Measurements from ENCODE around the gene CNGA2. TPM values are rescaled to one million over a fixed set of nuclear protein-coding genes. Genes with fewer than 3 reads are reported as not detected.

CNGA2 gene
- total RNA-seq, 2 experiments from 2014 or later, result not detected

DNA sequence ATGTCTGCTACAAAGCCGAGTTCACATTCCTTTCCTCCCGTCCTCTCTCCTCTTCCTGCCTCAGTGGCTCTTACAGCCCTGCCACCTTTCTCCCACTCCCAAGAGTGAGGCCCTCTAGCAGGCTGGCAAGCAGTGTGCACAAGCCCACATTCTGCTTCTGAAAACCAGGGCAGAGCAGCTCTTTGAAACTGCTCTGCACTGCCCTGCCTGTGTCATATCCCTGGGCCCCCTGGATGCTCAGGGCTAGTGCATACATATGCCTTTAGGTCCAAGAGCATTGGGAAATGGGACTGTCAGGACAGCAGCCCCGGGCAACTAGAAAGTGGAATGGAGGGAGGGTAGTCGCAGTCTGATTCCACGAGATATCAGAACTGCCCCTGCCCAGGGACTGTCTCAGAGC is 42.4 kb downstream of the CNGA2 start:
- H3K27ac ChIP-seq (ENCODE audit: low read depth in 1 of 2, low read length in 2 of 2), result no peak overlapping the region
- Mint-ChIP-seq H3K4me1 (ENCODE audit: low read depth) (no peaks in the 10 kb centered on the region), H3K36me3 (ENCODE audit: low read depth) (no peaks in the 10 kb centered on the region), H3K4me3 (no peak overlapping the region), H3K27ac (no peak overlapping the region), H3K9me3 (no peaks in the 10 kb centered on the region), H3K27me3 (no peaks in the 10 kb centered on the region)
- H3K27me3 ChIP-seq (ENCODE audit: control insufficient read depth in 1 of 2, insufficient read depth in 2 of 2, low read length in 2 of 2), result no peaks in the 10 kb centered on the region
- no peak for DNase-seq
- no peak overlapping the region for H3K4me3 ChIP-seq (ENCODE audit: low read length)
- H3K36me3 ChIP-seq (ENCODE audit: insufficient read depth, low read length), result no peaks in the 10 kb centered on the region
- H3K4me1 ChIP-seq (ENCODE audit: insufficient read depth, low read length), result no peaks in the 10 kb centered on the region
- ChIA-PET CTCF (no interaction called here), POLR2A (no interaction called here)
- no peak for ATAC-seq (ENCODE audit: poor library complexity)
- H3K9me3 ChIP-seq (ENCODE audit: control insufficient read depth in 1 of 2, insufficient read depth in 1 of 2, low read length in 2 of 2), result no peaks in the 10 kb centered on the region
- TF ChIP-seq, protein P1, sequence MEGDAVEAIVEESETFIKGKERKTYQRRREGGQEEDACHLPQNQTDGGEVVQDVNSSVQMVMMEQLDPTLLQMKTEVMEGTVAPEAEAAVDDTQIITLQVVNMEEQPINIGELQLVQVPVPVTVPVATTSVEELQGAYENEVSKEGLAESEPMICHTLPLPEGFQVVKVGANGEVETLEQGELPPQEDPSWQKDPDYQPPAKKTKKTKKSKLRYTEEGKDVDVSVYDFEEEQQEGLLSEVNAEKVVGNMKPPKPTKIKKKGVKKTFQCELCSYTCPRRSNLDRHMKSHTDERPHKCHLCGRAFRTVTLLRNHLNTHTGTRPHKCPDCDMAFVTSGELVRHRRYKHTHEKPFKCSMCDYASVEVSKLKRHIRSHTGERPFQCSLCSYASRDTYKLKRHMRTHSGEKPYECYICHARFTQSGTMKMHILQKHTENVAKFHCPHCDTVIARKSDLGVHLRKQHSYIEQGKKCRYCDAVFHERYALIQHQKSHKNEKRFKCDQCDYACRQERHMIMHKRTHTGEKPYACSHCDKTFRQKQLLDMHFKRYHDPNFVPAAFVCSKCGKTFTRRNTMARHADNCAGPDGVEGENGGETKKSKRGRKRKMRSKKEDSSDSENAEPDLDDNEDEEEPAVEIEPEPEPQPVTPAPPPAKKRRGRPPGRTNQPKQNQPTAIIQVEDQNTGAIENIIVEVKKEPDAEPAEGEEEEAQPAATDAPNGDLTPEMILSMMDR (IDR thresholded peaks at IDR 0.05), result no peak
- intact Hi-C loops (cut with DNase I, micrococcal nuclease), result no loop called here

DNA sequence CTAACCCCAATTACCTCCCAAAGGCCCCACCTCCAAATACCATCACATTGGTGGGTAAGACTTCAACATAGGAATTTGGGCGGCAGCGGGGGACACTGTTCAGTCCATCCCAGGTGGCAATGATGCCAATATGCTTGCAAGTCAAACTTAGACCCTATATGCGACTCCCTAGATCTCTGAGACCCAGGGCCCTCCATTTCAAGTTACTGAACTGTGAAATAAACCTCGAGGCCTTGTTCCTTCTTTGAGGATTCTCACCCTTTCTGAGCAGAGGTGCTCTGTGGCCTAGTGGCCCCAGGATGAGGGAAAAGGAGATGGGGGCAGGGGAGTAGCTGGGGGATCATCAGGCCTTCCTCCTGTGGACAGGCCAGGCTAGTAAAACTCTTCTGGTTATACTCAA is 44.7 kb downstream of the CNGA2 start:
- H3K4me1 ChIP-seq (ENCODE audit: insufficient read depth, low read length), result no peaks in the 10 kb centered on the region
- CTCF ChIA-PET, result no interaction called here
- no peak for ATAC-seq (ENCODE audit: poor library complexity)
- POLR2A ChIA-PET, result no interaction called here
- no peaks in the 10 kb centered on the region for H3K36me3 Mint-ChIP-seq (ENCODE audit: low read depth)
- intact Hi-C loops (cut with DNase I, micrococcal nuclease), result no loop called here
- no peak overlapping the region for H3K4me3 Mint-ChIP-seq
- no peaks in the 10 kb centered on the region for H3K9me3 ChIP-seq (ENCODE audit: control insufficient read depth in 1 of 2, insufficient read depth in 1 of 2, low read length in 2 of 2)
- no peaks in the 10 kb centered on the region for H3K9me3 Mint-ChIP-seq
- no peaks in the 10 kb centered on the region for H3K27me3 Mint-ChIP-seq
- H3K4me3 ChIP-seq (ENCODE audit: low read length), result no peak overlapping the region
- no peak for DNase-seq
- H3K36me3 ChIP-seq (ENCODE audit: insufficient read depth, low read length), result no peaks in the 10 kb centered on the region
- TF ChIP-seq, protein P1 (IDR thresholded peaks at IDR 0.05), result no peak
- H3K4me1 Mint-ChIP-seq (ENCODE audit: low read depth), result no peaks in the 10 kb centered on the region
- H3K27ac ChIP-seq (ENCODE audit: low read depth in 1 of 2, low read length in 2 of 2), result no peak overlapping the region
- no peak overlapping the region for H3K27ac Mint-ChIP-seq
- no peaks in the 10 kb centered on the region for H3K27me3 ChIP-seq (ENCODE audit: control insufficient read depth in 1 of 2, insufficient read depth in 2 of 2, low read length in 2 of 2)

DNA sequence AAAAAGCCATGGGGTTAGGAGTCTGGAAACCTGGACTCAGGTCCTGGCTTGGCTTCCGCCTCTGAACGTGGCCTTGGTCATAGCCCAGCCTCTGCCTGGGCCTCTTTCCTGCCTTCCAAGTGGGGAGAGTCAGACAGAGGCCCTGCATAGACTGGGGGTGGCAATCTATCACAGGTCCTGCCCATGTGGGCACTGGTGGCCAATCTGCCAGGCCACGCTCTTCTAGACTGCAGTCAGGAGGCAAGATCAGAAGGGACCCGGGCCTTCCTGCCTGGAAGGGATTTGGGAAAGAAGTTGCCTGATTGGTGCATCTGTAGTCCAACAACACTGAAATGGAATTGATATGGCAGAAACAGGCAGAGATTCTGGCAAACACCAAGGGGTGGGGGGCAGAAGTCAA is 46.1 kb downstream of the CNGA2 start:
- TF ChIP-seq, protein P1 (IDR thresholded peaks at IDR 0.05), result no peak
- DNase-seq, result no peak
- Histone ChIP-seq H3K4me1 (ENCODE audit: insufficient read depth, low read length) (no peaks in the 10 kb centered on the region), H3K9me3 (ENCODE audit: control insufficient read depth in 1 of 2, insufficient read depth in 1 of 2, low read length in 2 of 2) (no peaks in the 10 kb centered on the region), H3K36me3 (ENCODE audit: insufficient read depth, low read length) (no peaks in the 10 kb centered on the region), H3K27me3 (ENCODE audit: control insufficient read depth in 1 of 2, insufficient read depth in 2 of 2, low read length in 2 of 2) (no peaks in the 10 kb centered on the region), H3K27ac (ENCODE audit: low read depth in 1 of 2, low read length in 2 of 2) (no peak overlapping the region), H3K4me3 (ENCODE audit: low read length) (no peak overlapping the region)
- no peak for ATAC-seq (ENCODE audit: poor library complexity)
- CTCF ChIA-PET, result no interaction called here
- Mint-ChIP-seq H3K4me3 (no peak overlapping the region), H3K27ac (no peak overlapping the region), H3K36me3 (ENCODE audit: low read depth) (no peaks in the 10 kb centered on the region), H3K9me3 (no peaks in the 10 kb centered on the region), H3K4me1 (ENCODE audit: low read depth) (no peaks in the 10 kb centered on the region), H3K27me3 (no peaks in the 10 kb centered on the region)
- intact Hi-C loops (cut with DNase I, micrococcal nuclease), result no loop called here
- POLR2A ChIA-PET, result no interaction called here
